HL-60/S4 treated with retinoic acid at 250 ng/mL for 4 days and 3 days (cell line): Measurements from ENCODE around the gene S100A5.

ENCODE experiments used
- in situ Hi-C: fragments of 300-500 bp; cut with MboI; formaldehyde crosslinking; loops from 2 replicates; pipeline ENCODE4 v1.7.0; 2022; ENCODE audit warnings: low sequenced_read_pairs

The S100A5 gene

GRCh38 chr1:153513666-153514065, 27.1 kb downstream of the S100A5 start:
- in situ Hi-C loops = loop anchor here (25.0 kb wide), 2 partner anchors 249 to 474 kb away; partner anchors contain the start of genes JTB, RAB13 and RPS27

- in situ Hi-C loops = loop anchor here (25.0 kb wide), 2 partner anchors 249 to 474 kb away; partner anchors contain the start of genes JTB, RAB13 and RPS27
These were observed 27.7 kb downstream of the S100A5 start for GRCh38 chr1:153513023-153513422.

GRCh38 chr1:153510984-153511410, 29.7 kb downstream of the S100A5 start:
- in situ Hi-C loops = loop anchor here (25.0 kb wide), 2 partner anchors 251 to 476 kb away; partner anchors contain the start of genes JTB, RAB13 and RPS27

GRCh38 chr1:153509729-153510354, 30.9 kb downstream of the S100A5 start:
- in situ Hi-C loops = loop anchor here (25.0 kb wide), 2 partner anchors 252 to 477 kb away; partner anchors contain the start of genes JTB, RAB13 and RPS27

GRCh38 chr1:153509036-153509435, 31.7 kb downstream of the S100A5 start:
- in situ Hi-C loops = loop anchor here (25.0 kb wide), 2 partner anchors 253 to 478 kb away; partner anchors contain the start of genes JTB, RAB13 and RPS27

GRCh38 chr1:153507926-153508583, 32.7 kb downstream of the S100A5 start:
- in situ Hi-C loops = loop anchor here (25.0 kb wide), 2 partner anchors 254 to 479 kb away; partner anchors contain the start of genes JTB, RAB13 and RPS27

- in situ Hi-C loops = loop anchor here (25.0 kb wide), 2 partner anchors 255 to 480 kb away; partner anchors contain the start of genes JTB, RAB13 and RPS27
These were observed 33.8 kb downstream of the S100A5 start for GRCh38 chr1:153506831-153507413.

- in situ Hi-C loops = loop anchor here (25.0 kb wide), 2 partner anchors 256 to 481 kb away; partner anchors contain the start of genes JTB, RAB13 and RPS27
These were observed 34.3 kb downstream of the S100A5 start for GRCh38 chr1:153506386-153506785.

GRCh38 chr1:153505576-153505975, 35.2 kb downstream of the S100A5 start:
- in situ Hi-C loops = loop anchor here (25.0 kb wide), 2 partner anchors 257 to 482 kb away; partner anchors contain the start of genes JTB, RAB13 and RPS27

- in situ Hi-C loops = loop anchor here (25.0 kb wide), 2 partner anchors 259 to 484 kb away; partner anchors contain the start of genes JTB, RAB13 and RPS27
These were observed 37.0 kb downstream of the S100A5 start for GRCh38 chr1:153503766-153504165.

- in situ Hi-C loops = loop anchor here (5.0 kb wide), 1 partner anchor 146 kb away; no protein-coding TSS in a partner anchor
These were observed 42.0 kb downstream of the S100A5 start for GRCh38 chr1:153498746-153499145.

GRCh38 chr1:153495536-153495935, 45.2 kb downstream of the S100A5 start:
- in situ Hi-C loops = loop anchor here (5.0 kb wide), 1 partner anchor 143 kb away; no protein-coding TSS in a partner anchor

- in situ Hi-C loops = loop anchor here (5.0 kb wide), 1 partner anchor 143 kb away; no protein-coding TSS in a partner anchor
These were observed 45.7 kb downstream of the S100A5 start for GRCh38 chr1:153494976-153495535.

- in situ Hi-C loops = no loop called here
These were observed 47.3 kb downstream of the S100A5 start for GRCh38 chr1:153493343-153493960.

- in situ Hi-C loops = no loop called here
These were observed 50.3 kb downstream of the S100A5 start for GRCh38 chr1:153490272-153491051.

- in situ Hi-C loops = no loop called here
These were observed 52.0 kb downstream of the S100A5 start for GRCh38 chr1:153488731-153489130.

- in situ Hi-C loops = no loop called here
These were observed 53.0 kb downstream of the S100A5 start for GRCh38 chr1:153487707-153488106.
